ENCODE measurements around the gene ADCYAP1R1. TPM values are rescaled to one million over a fixed set of nuclear protein-coding genes. Genes with fewer than 3 reads are reported as not detected.

Gene ADCYAP1R1
- total RNA-seq, 1 donor from 2014 or later = 9.0 TPM

GRCh38 chr7:31061185-31061584 is 9.1 kb downstream of the ADCYAP1R1 start:
- Mint-ChIP-seq H3K9me3 (no peaks in the 10 kb centered on the region), H3K27ac (ENCODE audit: unreplicated experiment) (no peak overlapping the region), H3K36me3 (ENCODE audit: low read depth) (no peaks in the 10 kb centered on the region), H3K4me3 (no peak overlapping the region), H3K27me3 (ENCODE audit: low read depth) (peaks cover 7% of the 10 kb centered on the region), H3K4me1 (peaks cover 11% of the 10 kb centered on the region)
- TF ChIP-seq CTCF (conservative IDR thresholded peaks at IDR 0.05) = no peak
- DNase-seq (ENCODE audit: low read depth, low spot score) = no peak

GRCh38 chr7:31062746-31063435 is 10.8 kb downstream of the ADCYAP1R1 start:
- Mint-ChIP-seq H3K4me3 (no peak overlapping the region), H3K9me3 (no peaks in the 10 kb centered on the region), H3K4me1 (peaks cover 6% of the 10 kb centered on the region), H3K27me3 (ENCODE audit: low read depth) (no peaks in the 10 kb centered on the region), H3K27ac (ENCODE audit: unreplicated experiment) (no peak overlapping the region), H3K36me3 (ENCODE audit: low read depth) (no peaks in the 10 kb centered on the region)
- TF ChIP-seq CTCF (conservative IDR thresholded peaks at IDR 0.05) = no peak
- no peak for DNase-seq (ENCODE audit: low read depth, low spot score)

GRCh38 chr7:31065021-31065593 is 13.0 kb downstream of the ADCYAP1R1 start:
- H3K27ac Mint-ChIP-seq (ENCODE audit: unreplicated experiment) = no peak overlapping the region

GRCh38 chr7:31065840-31066239 is 13.7 kb downstream of the ADCYAP1R1 start:
- Mint-ChIP-seq H3K27ac (ENCODE audit: unreplicated experiment) (no peak overlapping the region), H3K4me1 (peaks cover 3% of the 10 kb centered on the region), H3K9me3 (no peaks in the 10 kb centered on the region), H3K27me3 (ENCODE audit: low read depth) (no peaks in the 10 kb centered on the region), H3K4me3 (no peak overlapping the region), H3K36me3 (ENCODE audit: low read depth) (no peaks in the 10 kb centered on the region)
- TF ChIP-seq CTCF (conservative IDR thresholded peaks at IDR 0.05) = no peak
- no peak for DNase-seq (ENCODE audit: low read depth, low spot score)

More at GRCh38 chr7:31065021-31065593, 13.0 kb downstream of the ADCYAP1R1 start:
- DNase-seq (ENCODE audit: low read depth, low spot score) = no peak
- H3K36me3 Mint-ChIP-seq (ENCODE audit: low read depth) = no peaks in the 10 kb centered on the region
- H3K9me3 Mint-ChIP-seq = no peaks in the 10 kb centered on the region
- no peaks in the 10 kb centered on the region for H3K27me3 Mint-ChIP-seq (ENCODE audit: low read depth)
- no peak overlapping the region for H3K4me3 Mint-ChIP-seq
- peaks cover 6% of the 10 kb centered on the region for H3K4me1 Mint-ChIP-seq
- TF ChIP-seq CTCF (conservative IDR thresholded peaks at IDR 0.05) = no peak

- DNase-seq (ENCODE audit: low read depth, low spot score) = no peak
- TF ChIP-seq CTCF (conservative IDR thresholded peaks at IDR 0.05) = no peak
- no peaks in the 10 kb centered on the region for H3K9me3 Mint-ChIP-seq
- H3K36me3 Mint-ChIP-seq (ENCODE audit: low read depth) = no peaks in the 10 kb centered on the region
- H3K27me3 Mint-ChIP-seq (ENCODE audit: low read depth) = no peaks in the 10 kb centered on the region
- peaks cover 9% of the 10 kb centered on the region for H3K4me1 Mint-ChIP-seq
- H3K27ac Mint-ChIP-seq (ENCODE audit: unreplicated experiment) = no peak overlapping the region
- H3K4me3 Mint-ChIP-seq = no peak overlapping the region
These were observed 14.5 kb downstream of the ADCYAP1R1 start for GRCh38 chr7:31066516-31067130.
